Hematopoietic multipotent progenitor cell treated with erythropoietin and hydrocortisone succinate and interleukin-3 and kit ligand, for 17 days (in vitro differentiated cells): Measurements from ENCODE around the gene CTAGE1.
"Not testable (repeated sequence)": the region's sequence is repeated elsewhere in the genome, so short reads cannot be mapped to it uniquely, and the experiment has no call there.

Experiments used
- DNase-seq: peaks from one replicate; pipeline ENCODE4 v3.0.0-alpha.2; 2015; ENCODE audit warnings: low spot score

The CTAGE1 gene, protein sequence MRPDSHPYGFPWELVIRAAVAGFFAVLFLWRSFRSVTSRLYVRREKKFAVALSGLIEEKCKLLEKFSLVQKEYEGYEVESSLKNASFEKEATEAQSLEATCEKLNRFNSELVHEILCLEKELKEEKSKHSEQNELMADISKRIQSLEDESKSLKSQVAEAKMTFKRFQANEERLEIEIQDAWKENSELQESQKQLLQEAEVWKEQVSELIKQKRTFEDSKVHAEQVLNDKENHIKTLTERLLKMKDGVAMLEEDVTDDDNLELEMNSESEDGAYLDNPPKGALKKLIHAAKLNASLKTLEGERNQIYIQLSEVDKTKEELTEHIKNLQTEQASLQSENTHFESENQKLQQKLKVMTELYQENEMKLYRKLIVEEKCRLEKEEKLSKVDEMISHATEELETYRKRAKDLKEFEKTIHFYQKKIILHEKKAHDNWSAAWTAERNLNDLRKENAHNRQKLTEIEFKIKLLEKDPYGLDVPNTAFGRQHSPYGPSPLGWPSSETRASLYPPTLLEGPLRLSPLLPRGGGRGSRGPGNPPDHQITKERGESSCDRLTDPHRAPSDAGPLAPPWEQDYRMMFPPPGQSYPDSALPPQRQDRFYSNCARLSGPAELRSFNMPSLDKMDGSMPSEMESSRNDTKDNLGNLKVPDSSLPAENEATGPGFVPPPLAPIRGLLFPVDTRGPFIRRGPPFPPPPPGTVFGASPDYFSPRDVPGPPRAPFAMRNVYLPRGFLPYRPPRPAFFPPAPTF

GRCh38 chr18:22417496-22418188, at the start of gene CTAGE1:
Gene CTAGE1, minus strand, starts transcription at chr18:22417915. Its CDS starts 104 bp downstream, at chr18:22417811.
- DNase-seq, result no peak

DNA sequence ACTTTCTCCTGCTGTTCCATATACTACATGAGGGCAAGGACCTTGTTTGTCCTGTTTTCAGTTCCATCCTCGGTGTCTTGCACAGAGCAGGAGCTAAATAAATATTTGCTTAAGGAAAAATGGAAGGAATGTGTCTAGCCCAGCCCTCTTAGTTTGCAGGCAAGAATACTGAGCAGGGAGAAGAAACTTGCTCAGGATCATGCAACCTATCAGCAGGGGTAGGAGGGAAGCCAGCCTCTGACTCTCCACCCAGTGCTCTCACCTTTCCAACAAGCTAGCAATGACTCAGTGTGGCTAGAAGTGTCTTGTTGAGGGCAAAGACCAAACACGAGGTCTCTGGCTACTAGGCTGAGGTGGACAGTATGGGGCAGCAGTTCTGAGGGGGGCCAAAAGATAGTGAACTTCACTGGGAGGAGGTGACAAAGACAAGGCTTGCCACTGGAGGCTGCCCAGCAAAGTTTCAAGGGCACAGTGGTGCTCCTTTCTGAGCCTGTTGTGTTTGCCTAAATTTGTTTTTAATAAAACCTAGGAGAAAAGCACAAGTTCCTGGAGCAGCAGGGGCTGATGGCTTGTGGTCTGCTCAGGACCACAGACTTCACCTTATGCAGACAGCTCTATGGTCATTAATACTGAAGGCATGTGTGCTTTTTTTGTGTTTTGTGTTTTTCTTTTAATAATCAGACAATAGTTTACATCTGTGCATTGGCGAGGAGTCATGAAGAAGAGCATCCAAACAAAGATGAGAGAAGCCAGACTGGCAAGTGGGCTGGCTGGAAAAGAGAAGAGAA, 49.1 kb upstream of the CTAGE1 start:
- DNase-seq, result no peak

- DNase-seq, result no peak
These were observed 48.2 kb upstream of the CTAGE1 start for GRCh38 chr18:22465859-22466457.

DNA sequence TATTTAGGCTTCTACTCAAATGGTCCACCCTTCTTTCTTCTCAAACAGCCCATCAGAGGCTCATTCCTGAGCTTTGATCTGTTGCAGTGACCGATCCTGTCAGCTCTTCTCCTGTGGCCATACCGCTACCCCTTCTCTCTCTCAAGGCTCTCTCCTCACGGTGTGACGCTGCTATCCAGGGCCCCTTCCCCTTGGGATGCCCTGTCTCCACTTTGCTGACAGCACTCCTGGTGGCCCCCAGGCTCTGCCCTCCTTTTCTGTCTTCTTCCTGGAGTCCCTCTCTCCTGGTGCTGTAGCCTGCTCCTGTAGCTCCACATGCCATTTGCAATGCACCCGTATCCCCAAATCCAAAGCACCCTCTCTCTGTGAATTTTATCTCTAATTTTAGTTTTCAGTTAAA, 45.4 kb upstream of the CTAGE1 start:
- no peak for DNase-seq

DNA sequence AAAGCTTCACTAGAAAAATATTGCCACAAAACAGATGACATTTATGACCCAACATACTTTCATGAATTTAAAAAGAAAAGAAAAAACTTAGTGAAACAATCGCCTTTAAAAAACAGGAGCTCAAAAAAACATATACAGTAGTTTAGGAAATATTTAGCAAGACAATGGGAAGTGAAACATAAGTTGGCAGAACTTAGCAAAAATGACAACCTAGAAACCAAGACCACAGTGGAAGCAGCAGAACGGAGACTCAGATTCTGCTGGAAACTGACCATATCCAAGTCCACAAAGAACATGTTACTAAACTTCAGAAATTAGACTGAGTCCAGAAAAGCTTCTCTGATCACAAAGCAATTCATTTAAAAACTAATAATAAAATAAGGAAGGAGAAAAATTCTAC, 41.8 kb upstream of the CTAGE1 start:
- DNase-seq, result no peak

DNA sequence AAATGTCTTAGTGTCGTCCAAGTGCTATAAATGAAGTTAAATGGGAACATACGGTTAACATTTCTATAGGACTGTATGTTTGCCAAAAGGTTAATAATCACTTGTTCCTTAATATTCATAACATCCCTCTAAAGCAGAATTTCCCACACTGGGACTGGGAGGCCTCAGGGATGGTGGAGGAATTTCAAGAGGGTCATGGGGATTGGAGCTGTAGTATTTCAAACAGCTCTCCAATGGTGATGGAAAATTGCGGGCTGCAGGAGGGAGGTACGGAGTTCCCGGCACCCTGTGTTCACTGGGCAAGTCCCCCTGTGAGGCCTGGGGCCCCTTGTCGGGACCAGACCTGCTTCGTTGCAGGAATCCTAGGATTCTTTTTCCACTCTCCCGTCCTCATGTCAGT, 39.8 kb upstream of the CTAGE1 start:
- DNase-seq, result no peak

- DNase-seq, result no peak
These were observed 38.8 kb upstream of the CTAGE1 start for GRCh38 chr18:22456547-22456946.

GRCh38 chr18:22456116-22456480, 38.4 kb upstream of the CTAGE1 start:
- no peak for DNase-seq

DNA sequence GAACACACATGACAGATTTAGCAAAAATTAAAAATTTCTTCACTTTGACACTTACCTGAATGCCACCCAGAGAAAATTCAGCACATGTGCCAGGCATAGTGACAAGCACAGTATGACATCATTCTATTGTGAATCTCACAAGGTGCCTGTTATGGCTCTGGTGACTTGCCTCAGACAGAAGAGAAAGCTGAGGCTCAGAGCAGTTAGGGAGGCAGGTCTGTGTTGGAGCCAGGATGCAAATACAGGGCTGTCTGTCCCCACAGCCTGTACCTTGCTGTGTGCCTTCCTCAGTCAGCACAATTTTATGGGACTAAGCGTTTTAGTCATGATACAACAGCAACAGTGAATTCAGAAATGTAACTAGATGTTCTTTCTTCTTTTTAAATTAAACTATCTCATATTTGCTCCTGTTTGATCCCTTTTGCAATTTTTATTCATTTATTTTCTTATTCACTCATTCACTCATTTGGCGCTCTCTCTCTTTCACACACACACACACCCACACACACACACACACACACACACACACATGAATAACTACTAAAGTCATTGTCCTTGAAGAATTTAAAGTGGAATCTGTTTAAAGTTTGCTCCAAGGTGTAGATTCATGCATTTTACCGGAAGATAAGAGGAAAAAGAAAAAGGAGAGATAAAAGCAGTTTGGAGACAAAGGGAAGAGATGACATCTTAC, 37.9 kb upstream of the CTAGE1 start:
- DNase-seq, result no peak

GRCh38 chr18:22453315-22453714, 35.6 kb upstream of the CTAGE1 start:
- no peak for DNase-seq

DNA sequence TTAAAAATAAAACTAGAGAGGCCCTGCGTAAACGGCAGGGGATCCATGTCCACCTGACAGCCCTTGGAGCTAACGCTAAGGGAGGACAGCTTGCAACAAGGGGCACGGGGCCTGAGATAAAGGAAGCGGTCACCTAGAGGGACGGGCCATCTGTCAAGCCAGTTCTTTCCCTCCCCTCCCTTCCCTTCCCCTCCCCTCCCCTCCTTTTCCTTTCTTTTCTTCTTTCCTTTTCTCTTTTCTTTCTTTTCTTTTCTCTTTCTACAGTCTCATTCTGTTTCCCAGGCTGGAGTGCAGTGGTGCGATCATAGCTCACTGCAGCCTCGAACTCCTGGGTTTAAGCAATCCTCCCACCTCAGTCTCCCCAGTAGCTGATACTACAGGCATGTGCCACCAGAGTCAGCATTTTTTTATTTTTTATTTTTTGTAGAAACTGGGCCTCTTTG, 34.5 kb upstream of the CTAGE1 start:
- DNase-seq, result no peak

GRCh38 chr18:22451796-22452195, 34.1 kb upstream of the CTAGE1 start:
- DNase-seq, result peak; percentile 4

GRCh38 chr18:22450766-22451165, 33.1 kb upstream of the CTAGE1 start:
- DNase-seq, result not testable (repeated sequence)

DNA sequence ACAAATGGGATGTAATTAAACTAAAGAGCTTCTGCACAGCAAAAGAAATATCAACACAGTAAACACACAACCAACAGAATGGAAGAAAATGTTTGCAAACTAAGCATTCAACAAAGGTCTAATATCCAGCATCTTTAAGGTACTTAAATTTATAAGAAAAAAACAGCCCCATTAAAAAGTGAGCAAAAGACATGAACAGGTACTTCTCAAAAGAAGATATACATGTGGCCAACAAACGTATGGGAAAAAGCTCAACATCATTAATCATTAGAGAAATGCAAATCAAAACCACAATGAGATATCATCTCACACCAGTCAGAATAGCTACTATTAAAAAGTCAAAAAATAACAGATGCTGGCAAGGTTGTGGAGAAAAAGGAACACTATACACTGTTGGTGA, 32.6 kb upstream of the CTAGE1 start:
- DNase-seq, result not testable (repeated sequence)

GRCh38 chr18:22449753-22450152, 32.0 kb upstream of the CTAGE1 start:
- not testable (repeated sequence) for DNase-seq

GRCh38 chr18:22448238-22448637, 30.5 kb upstream of the CTAGE1 start:
- no peak for DNase-seq

- DNase-seq, result no peak
These were observed 30.1 kb upstream of the CTAGE1 start for GRCh38 chr18:22447792-22448191.

DNA sequence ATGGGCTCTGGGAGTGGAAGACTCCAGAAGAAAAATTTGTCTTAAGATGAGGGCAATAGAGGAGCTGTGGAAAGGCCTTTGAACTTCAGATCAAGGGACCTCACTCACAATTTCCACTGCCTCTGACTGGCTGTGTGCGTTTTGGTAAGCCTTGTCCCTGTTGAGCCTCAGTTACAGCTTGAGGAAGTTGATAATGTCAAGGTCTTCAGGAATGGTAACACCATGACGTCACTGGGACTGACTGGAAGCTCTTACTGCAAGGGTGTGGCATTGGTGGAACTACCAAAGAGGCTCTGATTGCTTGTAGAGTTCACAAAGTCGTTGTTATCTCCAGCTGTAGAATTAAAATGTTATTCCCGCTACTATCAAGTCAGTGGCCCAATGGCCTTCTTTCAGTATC, 29.2 kb upstream of the CTAGE1 start:
- DNase-seq, result no peak

DNA sequence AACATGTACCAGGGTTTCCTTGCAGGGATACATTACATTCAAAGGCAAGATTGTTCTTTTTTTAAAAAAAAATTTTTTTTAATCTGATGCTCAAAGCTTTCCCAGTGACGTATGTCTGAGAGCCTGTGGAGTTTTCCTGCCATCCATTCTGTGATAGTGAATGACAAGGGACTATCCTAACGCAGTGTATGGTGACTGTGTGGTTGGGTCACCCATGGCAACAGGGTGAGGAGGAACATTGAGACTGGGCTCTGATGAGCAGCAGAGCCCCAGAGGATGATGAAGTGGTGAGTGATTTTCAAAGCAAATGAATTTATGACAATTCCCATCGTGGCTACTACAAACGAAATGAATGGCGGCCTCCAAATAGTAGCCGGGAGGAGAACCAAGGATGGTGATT, 28.6 kb upstream of the CTAGE1 start:
- no peak for DNase-seq

DNA sequence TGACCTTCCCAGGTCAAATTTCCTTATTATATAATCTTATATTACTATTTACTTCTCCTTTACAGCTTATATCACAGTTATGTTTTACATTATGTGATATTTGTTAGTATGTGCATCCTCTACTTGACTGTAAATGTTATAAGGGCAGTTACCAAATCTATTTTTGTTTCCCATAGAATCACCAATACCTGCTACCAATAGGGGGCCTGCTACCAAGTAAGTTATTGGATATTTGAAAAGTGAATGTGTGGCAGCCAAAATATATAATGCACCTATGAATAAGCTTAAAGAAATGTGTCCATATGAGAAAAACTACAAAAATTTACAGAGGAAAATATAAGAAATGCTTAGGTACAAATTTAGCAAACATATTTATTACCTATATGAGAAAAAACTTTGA, 23.9 kb upstream of the CTAGE1 start:
- DNase-seq, result no peak

- DNase-seq, result no peak
These were observed 21.7 kb upstream of the CTAGE1 start for GRCh38 chr18:22439447-22439846.
